ENCODE results near the gene FHIP1B.

The FHIP1B gene

GRCh38 chr11:6199174-6199810, 35.1 kb downstream of the FHIP1B start, which contains the start of gene OR52W1:
TSS of gene OR52W1 (plus strand) at chr11:6199224. CDS start at chr11:6199224, 0 bp downstream.
- no peak for DNase-seq

DNA sequence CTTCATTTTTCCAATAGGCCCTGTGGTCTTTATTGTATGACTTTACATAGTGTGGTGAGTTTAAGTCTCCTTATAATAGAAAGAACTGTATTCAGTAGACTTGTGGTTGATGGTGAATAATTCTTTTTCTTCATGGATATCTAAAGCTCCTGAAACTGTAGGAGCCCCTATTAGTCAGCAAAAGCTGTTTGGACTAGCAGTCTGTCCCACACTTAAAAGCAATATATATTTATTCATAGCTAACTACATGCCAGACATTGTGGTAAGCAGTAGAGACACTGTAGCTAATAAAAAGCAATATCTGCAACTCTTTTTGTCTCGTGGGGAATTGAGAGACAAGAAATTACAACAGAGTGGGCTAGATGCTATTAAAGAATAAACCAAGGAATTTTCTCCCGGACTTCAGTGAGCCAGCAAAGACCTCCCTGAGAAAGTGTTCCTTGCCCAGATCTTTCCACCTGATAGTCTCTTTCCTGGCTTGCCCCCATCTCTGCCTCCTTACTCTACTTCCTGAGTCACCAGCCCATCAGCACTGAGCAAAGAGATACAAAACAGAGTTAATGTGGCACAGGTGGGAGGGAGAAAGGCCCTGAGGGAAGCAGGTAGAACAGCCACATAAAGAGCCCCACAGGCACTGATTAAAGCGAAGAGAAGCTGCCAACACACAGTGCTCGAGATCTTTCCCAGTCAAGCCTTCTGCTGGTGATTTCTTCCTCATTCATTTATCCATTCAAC, 36.8 kb downstream of the FHIP1B start:
- DNase-seq = no peak

DNA sequence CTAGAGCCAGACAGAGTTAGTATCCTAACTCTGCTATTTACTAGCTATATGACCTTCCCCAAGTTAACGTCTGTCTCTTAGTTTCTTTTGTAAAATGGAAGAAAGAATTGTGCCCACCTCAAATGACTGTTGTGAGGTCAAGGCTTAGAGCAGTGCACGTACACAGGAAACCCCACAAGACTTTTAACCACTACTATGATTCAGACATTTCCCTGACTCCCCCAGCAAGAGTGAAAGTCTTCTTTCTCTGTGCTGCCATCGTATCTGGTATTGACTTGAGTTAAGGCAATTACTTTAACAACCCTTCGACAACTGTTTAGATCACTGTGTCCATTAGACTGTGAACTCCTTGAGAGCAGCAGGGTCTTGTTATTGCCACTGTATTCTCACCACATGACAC, 38.0 kb downstream of the FHIP1B start:
- no peak for DNase-seq

DNA sequence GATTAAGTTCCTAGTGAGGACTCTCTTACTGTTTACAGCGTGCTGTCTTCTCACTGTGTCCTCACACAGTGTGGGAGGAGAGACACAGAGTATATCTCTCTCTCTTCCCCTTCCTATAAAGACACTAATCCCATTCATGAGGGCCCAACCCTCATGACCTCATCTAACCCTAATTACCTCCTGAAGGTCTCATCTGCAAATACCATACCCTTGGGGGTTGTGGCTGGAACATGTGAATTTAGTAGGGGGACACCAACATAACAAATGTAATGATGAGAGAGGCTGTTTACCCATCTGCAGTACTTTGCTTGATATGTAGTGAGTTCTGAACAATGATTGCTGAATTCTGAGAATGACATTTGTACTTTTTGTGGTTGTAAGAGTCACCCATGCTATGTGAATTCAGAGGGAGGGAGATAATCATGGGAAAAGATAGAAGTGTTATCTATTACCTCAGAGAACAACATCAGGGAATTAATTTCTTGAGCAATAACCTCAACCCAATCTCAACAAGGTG, 40.3 kb downstream of the FHIP1B start:
- DNase-seq = no peak

DNA sequence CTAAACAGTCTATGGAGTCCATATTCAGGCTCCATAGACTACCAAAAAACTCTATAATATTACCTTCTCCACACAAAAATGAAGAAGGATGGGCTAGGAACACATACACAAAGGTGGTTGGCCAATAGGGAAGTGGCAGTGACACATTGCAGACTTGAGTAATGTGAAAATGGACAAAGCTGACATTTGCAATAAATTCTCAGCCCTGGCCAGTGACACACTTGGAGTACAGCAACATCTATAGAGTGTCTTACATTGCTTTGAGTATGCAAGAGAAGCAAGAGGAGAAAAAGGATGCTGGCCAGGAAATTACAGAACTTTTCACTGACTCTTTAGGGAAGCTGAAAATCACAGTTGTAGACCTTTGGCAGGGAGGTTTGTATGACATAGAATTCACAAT, 42.7 kb downstream of the FHIP1B start:
- no peak for DNase-seq

GRCh38 chr11:6175440-6175839, 59.0 kb downstream of the FHIP1B start:
- no peak for DNase-seq

DNA sequence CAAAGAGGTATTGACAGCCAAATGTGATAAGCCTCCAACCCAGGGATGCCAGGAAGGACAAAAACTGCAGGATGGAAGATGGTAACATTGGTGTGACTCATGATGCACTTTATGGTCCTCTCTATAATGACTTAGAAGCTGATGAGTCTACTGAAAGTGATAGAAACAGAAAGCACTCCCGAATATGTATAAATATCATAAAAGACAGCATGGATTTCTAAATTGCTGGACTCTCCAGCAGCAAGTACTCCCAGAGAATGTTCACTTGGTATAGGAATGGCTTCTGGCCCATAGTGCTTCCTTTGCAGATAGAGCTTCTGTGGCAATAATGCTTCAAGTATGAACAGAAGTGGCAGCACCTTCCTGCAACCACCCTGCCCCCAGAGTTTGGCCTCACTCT, 64.2 kb downstream of the FHIP1B start, which contains the start of gene OR52B2:
TSS of gene OR52B2 (minus strand) at position 101 of the 400 bp plus-strand sequence. CDS start at position 101, 0 bp downstream.
- DNase-seq = no peak

All from kidney glomerular epithelial cell (primary cell).